Right ventricle myocardium inferior (tissue), 1 donor: ENCODE results near the gene CMSS1. TPM values are rescaled to one million over a fixed set of nuclear protein-coding genes. Genes with fewer than 3 reads are reported as not detected.
A peak's percentile ranks its signal among the peaks of the same experiment; 100 is the strongest.

ENCODE experiments used
- ATAC-seq: fragments of 200-7000 bp; cut with Tn5 transposase; one replicate; pipeline ENCODE4 v1.9.1; 2020; ENCODE audit warnings: mild to moderate bottlenecking, moderate library complexity
- DNase-seq: peaks from one replicate; pipeline ENCODE4 v3.0.0; 2021; ENCODE audit errors: missing footprints
- intact Hi-C: fragments of 100-400 bp; cut with DNase I; formaldehyde crosslinking; loops from one replicate; pipeline ENCODE4 v1.11.0; 2022
- total RNA-seq: library from RNA; stranded (reverse); fragmentation: NEBNext Ultra II Directional; extraction: Animal tissue kit (Norgen Biotek cat#: 25700); gene quantifications from one replicate; pipeline ENCODE4 v1.2.1, GENCODE V29; 2021
- donor health status: DM: no; HTN: yes; CAD: no; lungs with severe emphysema.

The CMSS1 gene
- total RNA-seq, 1 donor from 2014 or later: 37.0 TPM

DNA sequence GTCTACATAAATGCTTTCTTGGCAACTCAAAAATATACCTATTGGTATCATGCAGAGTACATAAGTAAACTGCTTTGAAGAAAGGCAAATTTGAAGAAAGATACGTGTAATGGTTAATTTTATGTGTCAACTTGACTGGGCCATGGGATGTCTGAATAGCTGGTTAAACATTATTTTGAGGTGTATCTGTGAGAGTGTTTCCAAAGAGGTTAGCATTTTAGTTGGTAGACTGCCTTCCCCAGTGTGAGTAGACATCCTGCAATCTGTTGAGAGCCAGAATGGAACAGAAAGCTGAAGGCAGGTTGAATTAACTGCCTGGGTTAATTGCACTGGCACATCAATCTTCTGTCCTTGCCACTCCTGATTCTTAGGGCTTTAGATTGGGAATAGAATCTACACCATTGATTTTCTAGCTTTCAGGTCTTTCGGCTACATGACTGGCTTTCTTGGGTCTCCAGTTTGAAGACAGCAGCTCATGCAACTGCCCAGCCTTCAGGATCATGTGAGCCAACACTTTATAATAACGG is 98.3 kb downstream of the CMSS1 start:
- no peak for ATAC-seq
- DNase-seq: no peak
- intact Hi-C loops: no loop called here

- no peak for ATAC-seq
Observed at GRCh38 chr3:99918715-99919114, 101.1 kb downstream of the CMSS1 start.

GRCh38 chr3:99919694-99920093 is 102.0 kb downstream of the CMSS1 start:
- no peak for ATAC-seq
- intact Hi-C loops: loop anchor here (2.0 to 5.0 kb wide), 2 partner anchors 41 to 123 kb away; no protein-coding TSS in a partner anchor

More at GRCh38 chr3:99918715-99919114, 101.1 kb downstream of the CMSS1 start:
- intact Hi-C loops: no loop called here
- no peak for DNase-seq

GRCh38 chr3:99920481-99921376 is 103.1 kb downstream of the CMSS1 start:
- intact Hi-C loops: loop anchor here (2.0 to 5.0 kb wide), 2 partner anchors 42 to 122 kb away; no protein-coding TSS in a partner anchor
- DNase-seq (peak; percentile 68), ATAC-seq (peak; percentile 79)

More at GRCh38 chr3:99919694-99920093, 102.0 kb downstream of the CMSS1 start:
- DNase-seq: no peak

DNA sequence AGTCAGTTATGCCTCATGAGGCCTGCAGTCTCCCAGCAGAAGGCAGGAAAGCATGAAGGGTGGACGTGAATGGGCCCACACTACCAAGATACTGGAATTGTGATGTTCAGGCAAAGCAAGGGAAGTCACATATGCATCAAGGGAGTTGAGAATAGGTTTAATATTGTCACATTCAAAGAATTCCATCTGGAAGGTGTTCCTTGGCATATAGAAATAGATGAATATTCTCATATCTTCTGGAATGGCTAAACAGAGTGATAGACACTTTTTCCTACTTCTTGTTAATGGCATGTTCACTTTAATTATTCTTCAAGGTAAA is 103.7 kb downstream of the CMSS1 start:
- intact Hi-C loops: loop anchor here (2.0 to 5.0 kb wide), 2 partner anchors 43 to 121 kb away; no protein-coding TSS in a partner anchor
- ATAC-seq: no peak
- DNase-seq: no peak

DNA sequence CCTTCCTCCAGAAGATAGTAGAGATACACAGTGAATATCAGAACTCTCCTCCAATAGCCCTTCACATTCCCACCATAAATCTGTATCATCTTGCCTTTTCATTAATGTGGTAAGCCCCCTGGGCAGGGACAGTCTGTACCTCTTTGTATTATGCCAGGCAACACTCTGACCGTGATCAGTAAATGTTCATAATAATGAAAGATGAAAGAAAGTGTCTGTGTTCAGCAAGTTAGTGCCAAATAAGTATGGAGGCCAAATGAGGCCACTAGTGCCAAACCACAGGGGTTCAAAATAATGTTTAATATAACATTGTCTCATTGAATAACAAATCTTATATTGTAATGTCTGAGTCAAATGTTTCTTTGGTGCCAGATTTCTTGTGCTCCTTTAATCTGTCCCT is 104.3 kb downstream of the CMSS1 start:
- intact Hi-C loops: loop anchor here (2.0 to 5.0 kb wide), 2 partner anchors 43 to 120 kb away; no protein-coding TSS in a partner anchor
- DNase-seq (no peak), ATAC-seq (no peak)

DNA sequence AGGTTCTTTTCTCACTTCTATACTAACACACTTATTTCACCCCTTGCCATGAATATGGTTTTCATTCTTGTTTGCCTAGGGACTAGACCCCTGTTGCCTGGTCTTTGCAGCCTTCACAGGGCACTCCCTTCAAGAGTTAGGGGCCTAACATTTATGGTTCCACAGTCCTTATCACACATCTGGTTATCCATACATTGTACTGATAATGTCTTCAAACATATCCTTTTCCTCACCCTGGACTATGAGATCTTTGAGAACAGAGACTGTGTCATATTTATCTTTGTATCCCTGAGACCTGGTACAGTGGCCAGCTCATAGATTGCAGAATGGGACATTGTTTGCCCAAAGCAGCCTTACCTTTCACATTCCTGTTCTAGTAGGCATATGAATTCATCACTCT is 106.2 kb downstream of the CMSS1 start:
- ATAC-seq (no peak), DNase-seq (no peak)
- intact Hi-C loops: loop anchor here (5.0 kb wide), 1 partner anchor 118 kb away; no protein-coding TSS in a partner anchor

DNA sequence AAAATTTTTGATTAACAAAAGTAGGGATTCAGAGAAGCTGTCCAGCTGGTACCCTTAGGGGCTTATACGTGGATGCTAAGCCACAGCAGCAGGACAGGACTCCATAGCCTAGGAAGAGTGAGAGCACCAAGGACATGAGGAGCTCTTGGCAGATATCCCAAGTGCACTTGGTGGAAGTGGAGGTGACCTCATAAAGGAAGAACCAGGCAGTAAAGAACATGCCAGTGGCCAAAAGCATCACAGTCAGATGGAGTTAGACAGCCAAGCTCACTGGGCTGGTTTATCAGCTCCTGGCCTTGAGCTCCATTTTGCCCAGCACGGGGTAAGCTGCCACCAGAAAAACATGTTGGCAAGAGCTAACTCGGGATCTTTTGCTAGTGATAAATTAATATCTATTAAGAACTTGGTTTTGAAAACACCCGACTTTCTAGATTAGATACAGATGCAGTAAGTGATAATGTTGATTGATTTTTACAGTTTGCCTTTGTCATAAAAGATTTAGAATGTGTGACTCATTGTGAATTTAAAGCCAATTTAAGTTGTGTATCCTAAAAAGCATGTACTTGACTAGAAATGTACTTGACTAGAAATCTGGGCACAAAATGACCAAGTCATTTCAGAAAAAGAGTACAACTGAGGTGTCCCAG is 108.0 kb downstream of the CMSS1 start:
- DNase-seq (no peak), ATAC-seq (peak; percentile 66)
- intact Hi-C loops: no loop called here

GRCh38 chr3:99927671-99928457 is 110.2 kb downstream of the CMSS1 start:
- ATAC-seq: no peak
- DNase-seq: no peak
- intact Hi-C loops: no loop called here

DNA sequence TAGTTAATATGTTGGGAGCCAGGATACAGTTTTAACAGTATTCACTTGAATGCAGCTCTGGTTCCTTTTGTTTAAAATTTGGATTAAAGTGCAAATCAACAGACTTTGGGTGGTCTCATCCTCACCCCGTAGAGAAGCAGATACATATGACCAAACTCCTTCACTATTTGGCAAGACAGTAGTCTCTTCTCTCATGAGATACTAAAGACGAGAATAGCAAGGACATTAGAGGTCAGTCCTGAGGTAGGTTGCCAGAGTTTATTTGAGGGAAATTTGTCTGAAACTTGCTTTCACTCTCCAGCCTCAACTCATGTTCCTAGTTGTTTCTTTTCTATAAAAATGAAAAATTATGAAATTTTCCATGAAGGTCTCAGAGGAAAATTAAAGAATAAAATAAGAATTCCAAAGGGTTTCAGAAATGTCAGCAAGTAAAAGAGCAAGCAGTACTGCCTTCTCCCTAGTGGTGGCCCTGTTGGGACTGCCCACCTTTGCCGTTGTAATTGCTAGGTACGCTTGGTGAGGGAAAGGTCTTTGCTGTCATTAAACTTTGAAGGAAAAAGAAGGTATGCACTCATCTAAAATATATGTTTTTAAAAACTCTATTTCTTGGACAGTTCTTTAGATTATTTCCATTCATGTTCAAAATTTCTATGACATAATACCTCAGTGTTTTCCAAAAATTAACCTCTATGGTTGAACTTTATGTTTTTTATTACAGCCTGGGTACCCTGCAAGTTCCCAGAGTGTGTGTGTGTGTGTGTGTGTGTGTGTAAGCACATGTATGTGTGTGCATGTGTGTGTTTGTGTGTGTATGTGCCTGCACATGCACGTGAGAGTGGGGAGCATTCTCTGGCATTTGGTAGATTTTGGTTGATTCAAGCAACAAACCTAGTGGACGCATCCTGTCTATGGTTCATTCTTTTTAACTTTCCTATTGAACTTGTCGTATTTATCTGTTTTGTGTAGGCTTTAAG is 111.4 kb downstream of the CMSS1 start:
- no peak for DNase-seq
- intact Hi-C loops: no loop called here
- ATAC-seq: peak; percentile 58

DNA sequence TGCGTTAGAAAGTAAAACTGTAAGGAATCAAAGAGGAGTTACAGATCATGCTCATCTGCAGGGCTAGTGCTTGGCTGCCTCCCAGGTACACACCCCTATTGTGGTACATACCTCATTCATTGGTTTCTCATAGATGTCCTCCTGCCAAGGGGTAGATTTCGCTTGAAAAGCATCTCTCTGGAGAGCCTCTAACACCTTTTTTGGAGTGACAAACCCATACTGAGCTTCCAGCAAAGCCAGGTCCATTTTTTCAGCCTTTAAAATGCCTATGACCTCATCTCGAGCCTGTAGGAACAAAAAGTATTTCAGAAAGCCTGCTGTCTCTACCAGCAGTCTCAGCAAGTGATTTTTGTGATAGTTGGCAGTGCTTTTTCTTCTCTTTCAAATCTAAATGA is 112.1 kb downstream of the CMSS1 start:
- DNase-seq: no peak
- intact Hi-C loops: loop anchor here (5.0 kb wide), 1 partner anchor 328 kb away; no protein-coding TSS in a partner anchor
- peak; percentile 28 for ATAC-seq

GRCh38 chr3:99931059-99931458 is 113.4 kb downstream of the CMSS1 start:
- no peak for ATAC-seq
- intact Hi-C loops: loop anchor here (5.0 kb wide), 1 partner anchor 326 kb away; no protein-coding TSS in a partner anchor
- no peak for DNase-seq

DNA sequence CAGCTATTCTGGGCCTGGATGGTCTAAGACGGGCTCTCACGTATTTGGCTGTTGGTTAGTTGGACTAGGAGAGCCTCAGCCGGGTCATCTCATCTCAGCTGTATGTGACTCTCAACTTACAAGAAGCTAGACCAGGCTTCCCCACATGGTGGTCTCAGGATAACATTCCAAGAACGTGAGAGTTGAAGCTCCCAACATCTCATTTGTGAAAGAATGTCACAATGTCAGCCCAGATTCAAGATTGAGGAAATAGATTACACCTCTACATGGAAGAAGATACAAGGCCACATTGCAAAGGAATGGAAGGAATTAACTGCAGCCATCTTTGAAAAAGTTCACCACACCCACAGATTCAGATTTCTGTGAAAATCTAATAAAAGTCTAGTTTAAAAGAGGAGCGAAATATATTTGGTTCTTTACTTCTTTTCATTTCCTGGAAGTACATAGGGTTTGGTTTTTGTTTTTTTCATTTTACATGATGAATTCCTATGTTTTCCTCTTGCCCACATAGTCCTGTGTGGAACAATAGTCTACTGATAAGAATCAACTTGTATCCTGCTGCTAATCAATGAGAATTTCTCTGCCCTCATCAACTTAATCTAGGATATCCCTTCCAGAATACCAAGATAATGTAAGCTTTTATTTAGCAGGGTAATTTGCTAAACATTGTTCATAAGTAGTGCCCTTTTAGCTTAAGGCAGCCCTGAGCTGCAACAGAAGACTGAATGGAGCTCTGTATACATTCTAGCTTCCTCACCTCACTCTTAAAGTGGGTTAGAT is 116.5 kb downstream of the CMSS1 start:
- intact Hi-C loops: loop anchor here (5.0 kb wide), 1 partner anchor 323 kb away; no protein-coding TSS in a partner anchor
- no peak for ATAC-seq
- DNase-seq: no peak

DNA sequence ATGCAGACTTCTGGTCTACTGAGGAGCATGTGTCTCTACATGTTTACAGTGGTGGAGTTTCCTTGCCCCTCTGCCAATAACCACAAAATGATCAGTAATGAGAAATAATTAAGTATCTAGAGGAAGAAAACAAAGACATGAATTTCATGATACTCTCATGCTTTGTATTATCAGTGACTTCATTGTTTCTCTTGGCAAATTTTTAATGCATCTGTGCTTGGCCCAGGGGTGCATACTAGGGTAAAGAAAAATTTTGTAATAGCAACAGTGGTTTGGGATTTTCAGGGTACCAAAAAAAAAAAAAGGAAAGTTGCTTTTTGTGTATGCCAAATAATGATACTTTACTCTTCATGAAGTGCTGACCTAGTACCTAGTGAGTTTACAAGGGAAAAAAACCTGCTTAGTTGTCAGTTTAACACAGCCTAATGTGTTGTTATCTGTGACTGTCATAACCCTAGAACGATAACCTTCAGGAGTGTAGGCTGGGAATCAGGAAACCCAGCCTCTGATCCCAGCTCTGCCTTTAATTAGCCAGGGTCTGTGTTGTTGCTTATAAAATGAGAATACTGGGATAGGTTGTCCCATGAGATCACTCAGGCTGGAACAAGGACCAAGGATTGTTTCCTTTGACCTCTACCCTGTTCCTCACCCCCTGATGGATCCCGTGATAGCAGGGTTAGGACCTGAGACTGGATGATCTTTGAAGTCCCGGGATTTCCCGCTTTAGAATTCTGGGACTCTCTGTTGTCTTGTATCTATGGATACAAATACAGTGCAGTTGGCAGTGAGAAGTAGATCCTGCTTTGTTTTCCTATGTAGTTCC is 117.5 kb downstream of the CMSS1 start:
- no peak for DNase-seq
- ATAC-seq: peak; percentile 72
- intact Hi-C loops: loop anchor here (5.0 kb wide), 3 partner anchors 72 to 322 kb away; no protein-coding TSS in a partner anchor

DNA sequence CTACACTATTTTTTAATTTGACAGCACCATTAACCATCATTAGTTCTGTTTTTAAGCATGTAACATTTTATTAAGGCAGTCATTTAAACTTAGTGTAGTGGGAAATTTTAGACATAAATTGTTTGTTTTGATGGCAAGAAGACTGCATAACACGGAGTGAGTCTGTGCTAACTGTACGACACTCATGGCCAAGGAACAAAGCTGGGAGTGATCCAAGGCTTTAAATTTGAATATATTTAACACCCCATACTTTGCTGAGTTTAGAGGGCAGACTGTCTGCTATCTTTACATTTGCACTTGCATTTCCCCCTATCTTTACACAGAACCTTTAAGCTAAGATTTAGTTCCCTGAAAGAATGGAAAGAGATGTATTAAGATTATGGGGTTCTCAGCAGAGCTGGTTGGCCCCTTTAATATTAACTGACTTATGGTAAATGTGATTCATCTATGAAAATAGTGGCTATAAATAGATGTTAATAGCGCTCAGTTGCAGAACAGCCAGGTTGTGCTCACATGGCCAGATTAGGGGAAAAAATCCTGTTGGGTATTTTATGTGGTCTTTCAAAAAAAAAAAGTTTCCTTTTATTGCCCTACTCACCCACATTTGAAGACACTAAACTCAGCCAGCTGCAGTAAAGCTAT is 120.7 kb downstream of the CMSS1 start:
- DNase-seq (no peak), ATAC-seq (no peak)
- intact Hi-C loops: loop anchor here (5.0 kb wide), 2 partner anchors 69 to 104 kb away; no protein-coding TSS in a partner anchor
